GM19238 (cell line): Measurements from ENCODE around the gene HGF.

ENCODE experiments used
- DNase-seq: peaks from one replicate; pipeline ENCODE4 v3.0.0; 2011; ENCODE audit warnings: low spot score; ENCODE audit not compliant: insufficient read length

The HGF gene

DNA sequence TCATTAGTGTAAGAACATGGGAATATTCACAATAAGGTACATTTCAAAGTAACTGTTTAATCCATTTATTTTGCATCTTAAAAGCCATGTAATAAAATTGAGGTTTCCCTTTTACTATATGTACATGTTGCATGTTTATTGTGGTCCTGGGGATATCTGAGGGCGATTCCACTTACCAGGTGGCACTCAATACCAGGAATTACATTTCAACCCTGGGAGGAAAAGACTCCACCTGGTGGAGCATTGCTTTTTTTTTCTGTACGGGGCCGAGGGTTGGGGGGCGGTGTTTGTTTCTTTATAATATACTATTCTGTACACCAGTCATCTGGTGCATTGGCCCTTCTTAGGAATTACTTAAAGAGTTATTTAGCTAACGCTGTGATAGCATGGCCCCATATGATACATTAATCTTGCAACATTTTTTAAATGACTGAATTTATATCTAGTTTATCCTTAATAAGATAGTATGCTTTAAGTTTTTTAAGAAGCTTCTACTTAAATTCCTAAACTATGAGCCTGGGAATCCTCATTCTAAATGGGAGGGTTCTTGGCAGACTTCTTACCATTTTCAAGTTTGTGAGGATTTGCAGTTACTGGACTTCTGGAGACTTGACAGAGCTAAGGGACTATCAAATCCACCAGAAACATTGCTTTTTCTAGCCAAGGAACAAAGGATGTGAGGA is 7.2 kb upstream of the HGF start:
- DNase-seq, result no peak

DNA sequence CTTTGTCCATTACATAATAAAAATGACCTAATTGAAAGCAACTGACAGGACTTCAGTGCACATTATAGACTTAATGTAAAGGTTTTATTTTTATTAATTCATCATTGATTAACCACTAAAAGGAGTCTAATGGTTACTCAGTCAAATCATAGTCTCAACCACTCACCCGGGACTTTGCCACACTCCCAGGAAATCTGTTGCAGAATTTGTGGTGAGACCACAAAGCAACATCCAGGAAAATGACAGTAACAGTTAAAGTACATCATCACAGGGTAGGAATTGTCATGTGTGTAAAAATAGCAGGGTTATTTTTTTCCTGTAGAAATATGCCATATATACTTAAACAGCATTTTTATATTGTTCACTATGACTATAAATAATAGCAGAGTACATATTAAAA is 6.3 kb upstream of the HGF start:
- DNase-seq, result no peak

DNA sequence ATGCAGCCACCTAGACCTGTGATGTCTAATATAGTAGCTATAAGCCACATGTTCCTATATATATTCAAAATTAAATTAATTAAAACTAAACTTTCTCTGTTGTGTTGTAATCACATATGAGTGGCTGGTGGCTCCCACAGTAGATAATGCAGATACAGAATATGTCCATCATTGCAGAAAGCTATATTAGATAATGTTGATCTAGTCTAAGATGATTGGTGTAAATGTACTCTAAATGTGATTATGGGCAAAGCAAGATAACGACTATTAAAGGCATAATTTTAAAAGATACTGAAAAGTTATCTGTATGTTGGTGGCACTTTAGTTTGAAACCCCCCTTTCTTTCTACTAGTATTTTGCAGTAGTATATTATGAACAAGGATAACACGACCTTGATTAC is 5.7 kb upstream of the HGF start:
- DNase-seq, result no peak

DNA sequence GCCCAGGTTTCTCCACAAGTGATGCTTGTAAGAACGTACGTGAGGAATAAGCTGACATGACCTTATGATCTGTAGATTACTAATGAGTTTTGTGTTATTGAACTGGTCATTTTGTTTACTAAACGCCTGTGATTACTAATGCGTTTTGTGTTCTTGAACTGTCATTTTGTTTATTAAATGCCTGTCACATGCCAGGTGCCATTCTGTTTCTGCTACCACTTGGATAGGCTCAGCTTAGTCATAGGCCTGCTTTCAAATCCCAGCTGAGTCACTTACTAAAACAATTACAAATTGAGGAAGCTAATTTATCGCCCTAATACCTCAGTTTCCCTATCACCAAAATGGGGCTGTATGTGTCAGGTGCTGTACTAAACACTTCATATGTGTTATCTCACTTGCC is 4.7 kb upstream of the HGF start:
- DNase-seq, result no peak

DNA sequence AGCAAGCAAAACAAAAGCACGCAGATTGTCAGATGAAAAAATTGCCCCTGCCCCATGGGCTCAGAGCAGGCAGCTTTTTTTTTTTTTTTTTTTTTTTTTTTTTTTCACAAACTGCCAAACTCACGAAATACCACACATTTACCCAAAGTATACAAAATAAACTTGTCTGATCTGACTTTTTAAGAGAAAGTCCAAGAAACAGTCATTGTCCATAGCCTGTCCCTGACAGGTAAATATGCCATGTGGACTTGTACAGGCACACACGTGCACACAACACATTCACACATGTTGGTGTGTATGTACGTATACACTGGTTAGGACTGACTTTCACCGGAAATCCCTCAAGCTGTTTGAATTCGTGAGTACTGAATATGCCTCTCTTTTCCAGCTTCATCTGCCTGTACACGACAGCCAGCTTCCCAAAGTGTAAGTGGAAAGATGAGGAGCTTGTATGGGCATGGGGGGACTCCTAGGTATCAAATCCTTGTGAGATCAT is 929 bp upstream of the HGF start:
- no peak for DNase-seq

DNA sequence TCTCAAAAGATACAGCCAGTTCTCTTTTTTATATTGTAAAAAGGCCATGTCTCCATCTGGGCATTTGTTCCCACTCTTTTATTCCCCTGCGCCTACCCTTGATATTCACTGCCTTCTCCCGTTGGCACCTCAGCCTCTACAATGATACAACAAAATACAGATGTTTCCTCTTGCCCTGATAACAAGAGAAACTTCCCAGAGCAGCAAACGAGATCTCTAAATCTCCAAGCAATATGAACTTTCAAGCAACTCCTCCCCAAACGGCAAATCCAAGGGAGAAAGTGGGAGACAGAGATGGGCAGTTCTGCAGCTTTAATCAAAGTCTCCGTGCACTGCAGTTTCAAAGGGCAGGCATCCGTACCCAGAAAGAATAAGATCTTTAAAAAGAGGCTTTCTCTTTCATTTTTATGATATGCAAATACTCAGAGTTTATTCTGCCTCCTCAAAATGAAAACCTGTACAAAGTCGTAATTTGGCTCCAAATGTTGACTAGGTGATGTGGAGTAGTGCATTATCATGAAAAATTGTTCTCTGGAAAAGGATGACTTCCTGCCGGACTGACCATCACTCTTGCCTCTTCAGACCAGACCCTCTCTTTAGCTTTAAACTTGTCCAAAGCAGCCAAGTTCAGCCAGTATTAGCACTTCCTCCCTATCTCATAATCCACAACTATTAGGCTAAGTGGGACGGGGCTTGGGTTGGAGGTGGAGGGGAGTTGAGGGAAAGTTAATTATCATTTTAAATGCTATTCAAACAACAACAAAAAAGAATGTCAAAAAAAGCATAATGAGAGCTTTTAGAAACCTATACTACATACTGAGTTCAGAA is 682 bp downstream of the HGF start:
- no peak for DNase-seq

DNA sequence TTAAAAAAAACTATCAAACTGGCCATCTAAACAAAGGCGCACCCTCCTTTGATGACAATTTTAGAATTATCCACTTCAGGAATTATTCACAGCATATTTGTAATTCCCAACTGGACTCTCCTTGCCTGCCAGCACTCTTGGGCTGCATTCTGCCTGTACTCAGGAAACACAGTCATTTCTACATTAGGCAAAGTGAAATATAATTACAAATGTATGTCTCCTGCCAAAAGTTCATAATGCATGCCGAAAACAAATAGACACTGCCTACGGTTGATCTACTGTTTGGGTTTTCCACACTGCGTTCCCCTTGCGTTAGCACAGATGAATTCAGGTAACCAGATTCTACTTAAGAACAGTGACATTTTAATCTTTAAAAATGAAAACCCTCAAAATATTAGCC is 1.9 kb downstream of the HGF start:
- no peak for DNase-seq

DNA sequence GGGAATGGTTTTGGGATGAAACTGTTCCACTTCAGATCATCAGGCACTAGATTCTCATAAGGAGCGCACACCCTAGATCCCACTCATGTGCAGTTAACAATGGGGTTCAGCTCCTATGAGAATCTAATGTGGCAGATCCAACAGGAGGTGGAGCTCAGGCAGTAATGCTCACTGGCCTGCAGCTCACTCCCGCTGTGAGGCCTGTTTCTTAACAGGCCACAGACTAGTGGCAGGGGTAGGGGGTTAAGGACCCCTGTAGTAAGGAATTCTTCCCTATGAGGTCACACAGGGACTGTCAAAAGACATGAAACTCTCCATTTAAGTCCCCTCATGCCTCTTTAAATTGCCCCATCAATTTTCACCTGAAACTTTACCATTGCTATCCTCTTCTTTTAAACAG is 8.0 kb downstream of the HGF start:
- no peak for DNase-seq

DNA sequence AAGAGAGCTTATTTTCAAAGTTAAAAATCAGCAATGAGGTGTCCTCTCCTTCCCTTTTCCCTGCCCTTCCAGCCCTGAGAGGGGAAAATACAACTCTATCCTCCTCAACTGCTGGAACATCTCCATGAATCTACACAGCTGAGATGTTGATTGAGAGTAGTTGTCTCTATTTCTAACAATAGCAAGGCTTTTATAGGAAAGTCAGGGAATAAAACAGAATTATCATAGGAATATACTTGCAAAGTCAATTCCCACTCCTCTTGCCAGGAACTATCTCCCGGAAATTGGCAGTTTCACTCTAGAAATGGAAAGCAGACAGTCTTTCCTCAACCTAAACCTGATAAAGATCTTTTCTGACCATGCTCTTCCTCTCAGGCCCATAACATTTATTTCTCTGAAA is 8.8 kb downstream of the HGF start:
- no peak for DNase-seq

DNA sequence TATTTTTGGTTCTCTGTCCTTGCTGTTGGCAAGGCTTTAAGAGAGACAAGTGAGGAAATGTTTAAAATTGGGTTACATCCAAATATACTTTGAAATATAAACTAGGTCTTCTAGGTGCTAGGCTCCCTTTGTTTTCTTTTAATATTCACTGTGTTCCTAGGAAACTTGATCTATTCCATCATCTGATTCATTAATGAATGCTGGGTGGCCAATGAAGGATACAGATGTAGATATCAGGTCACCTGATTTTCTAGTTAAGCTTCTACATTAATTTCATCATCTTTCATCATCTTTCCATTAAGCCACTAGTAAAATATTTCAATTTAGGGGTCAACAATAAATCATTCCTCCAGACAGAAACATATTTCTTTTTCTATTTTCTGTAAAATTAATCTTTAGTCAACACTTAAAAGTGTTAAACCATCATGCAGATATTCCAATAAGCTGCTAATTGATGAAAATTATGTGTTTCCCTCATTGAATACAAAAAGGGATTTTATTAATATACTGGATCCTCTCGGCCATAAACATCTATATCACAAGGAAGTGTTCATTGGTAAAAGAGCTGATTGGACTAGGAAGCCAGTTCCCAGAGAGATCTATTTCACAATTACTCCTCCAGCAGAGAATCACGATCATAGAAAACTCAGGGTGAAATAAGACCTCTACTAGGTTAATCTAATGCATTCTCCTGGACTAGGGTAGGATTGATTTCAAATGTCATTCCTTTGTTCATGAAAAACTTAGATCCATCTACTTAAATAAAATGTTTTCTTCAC is 14.7 kb downstream of the HGF start:
- DNase-seq, result no peak

DNA sequence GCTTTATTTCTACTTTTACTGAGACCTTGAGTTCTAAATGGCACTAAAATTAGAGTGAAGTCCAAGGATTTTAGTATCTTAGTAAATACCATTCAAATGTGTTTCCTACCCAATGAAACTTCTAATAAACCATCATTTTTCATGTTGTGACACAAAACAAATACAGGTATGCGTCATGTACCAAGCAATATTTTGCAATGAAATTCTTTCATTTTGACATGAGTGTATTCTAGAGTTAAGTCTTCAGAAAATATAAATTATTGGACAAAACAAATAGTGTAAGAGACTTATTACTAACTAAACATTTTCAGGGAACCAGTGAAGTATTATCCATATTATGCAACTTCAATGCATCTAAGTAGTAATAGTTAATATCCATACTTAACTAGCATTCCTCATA is 16.5 kb downstream of the HGF start:
- DNase-seq, result no peak

DNA sequence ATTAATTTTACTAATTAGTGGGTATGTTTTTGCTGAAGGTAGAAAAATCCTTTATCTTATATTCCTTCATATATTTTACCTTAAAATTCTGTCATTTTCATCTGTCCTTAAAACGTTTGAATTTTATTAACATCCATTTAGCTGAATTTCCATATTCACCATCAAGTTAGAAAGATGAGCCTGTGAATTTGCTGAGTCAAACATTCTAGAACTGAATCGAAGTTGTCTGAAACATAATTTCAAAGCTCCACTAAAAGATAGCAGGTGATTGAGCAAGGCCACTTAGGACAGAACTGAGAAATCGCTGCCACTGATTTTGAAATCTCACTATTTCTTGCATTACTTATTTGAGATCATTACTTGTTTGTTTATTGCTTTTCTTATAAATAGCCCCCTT is 17.5 kb downstream of the HGF start:
- no peak for DNase-seq

DNA sequence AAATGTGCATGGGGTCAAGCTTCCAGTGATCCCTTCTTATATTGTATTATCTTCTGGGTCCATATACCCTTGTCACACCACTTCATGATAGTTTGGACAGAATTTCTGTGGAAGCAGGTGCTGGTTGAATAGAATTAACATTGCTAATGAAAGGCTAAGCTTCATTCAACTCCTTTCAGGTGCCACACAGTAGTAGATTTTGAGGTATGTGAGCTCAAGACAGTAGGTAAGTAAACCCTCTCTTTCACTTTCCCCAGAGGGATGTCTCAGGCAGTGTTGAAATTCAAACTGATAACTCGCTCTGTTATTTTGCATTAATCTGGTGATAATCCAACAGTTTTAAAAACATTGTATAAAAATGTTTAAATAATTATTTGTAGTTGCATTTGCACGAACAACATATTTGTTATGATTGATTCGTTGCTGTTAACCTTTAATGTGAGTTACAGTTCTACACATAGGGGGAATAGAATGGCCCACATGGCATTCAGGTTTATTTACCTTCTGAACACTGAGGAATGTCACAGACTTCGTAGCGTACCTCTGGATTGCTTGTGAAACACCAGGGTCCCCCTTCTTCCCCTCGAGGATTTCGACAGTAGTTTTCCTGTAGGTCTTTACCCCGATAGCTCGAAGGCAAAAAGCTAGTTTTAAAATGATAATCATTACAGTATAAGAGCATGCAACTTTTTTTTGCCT is 18.1 kb downstream of the HGF start:
- DNase-seq, result no peak

DNA sequence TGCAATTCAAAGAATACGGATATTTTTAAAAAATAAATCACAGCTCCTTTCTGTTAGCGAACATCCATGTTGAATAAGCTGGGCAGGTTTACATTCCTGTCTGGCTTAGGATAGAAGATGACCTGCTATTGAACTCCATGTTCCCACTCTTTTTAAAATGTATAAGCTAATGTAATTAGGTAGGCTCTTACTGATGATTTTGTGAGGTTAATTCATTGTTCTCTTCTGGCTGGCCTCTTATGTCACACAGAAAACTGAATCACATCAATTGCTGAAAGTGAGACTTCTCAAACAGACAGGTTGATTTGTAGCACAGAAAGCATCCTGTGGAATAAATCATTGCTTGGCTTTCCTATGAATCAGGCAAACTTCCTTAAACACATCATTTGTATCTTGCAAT is 24.2 kb downstream of the HGF start:
- no peak for DNase-seq

DNA sequence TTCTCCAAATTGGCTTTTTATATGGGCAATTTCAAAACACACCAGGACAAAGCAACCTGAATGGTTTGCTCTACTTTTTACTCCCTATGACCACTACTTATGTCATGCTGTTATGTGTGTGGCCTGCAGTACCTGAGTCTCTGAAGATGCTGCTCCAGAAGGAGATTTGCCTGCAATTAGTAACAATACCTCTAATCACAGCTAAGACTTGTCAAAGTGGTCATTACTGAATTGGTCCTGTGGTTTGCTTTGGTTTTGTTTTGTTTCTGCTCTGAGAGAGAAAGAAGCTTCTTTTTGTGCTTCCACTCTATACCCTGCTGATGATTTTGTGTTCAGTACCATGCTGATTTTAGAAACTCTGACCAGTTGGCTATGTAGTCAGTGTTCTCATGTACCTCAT is 25.5 kb downstream of the HGF start:
- DNase-seq, result no peak

DNA sequence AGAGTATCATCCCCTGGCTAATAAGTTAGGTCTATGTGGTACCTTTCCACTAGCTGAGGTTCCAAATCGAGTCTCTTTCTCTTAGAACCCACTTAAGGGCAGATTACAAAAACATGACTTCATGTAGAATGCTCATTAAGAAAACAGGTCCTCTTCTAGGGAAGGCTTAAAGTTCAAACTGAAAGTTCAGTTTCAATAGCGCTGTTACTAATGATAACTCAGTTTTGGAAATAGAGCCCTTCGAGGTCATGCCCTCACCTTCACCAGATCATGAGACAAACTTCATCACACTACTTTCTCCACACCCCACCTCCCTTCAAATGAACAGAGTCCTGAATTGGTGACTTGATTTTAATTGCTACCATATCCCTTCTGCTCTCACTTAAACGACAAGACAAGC is 26.2 kb downstream of the HGF start:
- DNase-seq, result no peak

DNA sequence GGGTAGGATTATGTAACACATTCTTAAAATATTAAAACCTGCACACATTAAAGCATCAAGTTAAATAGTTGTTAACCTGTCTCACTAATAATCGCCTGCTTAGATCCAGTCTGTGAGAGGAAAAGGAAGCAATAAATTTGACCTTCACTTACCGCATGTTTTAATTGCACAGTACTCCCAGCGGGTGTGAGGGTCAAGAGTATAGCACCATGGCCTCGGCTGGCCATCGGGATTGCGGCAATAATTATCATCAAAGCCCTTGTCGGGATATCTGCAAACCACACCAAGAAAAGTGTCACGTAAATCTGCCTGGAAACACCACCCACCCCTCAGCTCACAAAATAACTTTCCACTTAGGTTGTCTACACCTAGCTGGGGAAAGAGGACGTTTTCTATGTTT is 26.6 kb downstream of the HGF start:
- DNase-seq, result no peak

DNA sequence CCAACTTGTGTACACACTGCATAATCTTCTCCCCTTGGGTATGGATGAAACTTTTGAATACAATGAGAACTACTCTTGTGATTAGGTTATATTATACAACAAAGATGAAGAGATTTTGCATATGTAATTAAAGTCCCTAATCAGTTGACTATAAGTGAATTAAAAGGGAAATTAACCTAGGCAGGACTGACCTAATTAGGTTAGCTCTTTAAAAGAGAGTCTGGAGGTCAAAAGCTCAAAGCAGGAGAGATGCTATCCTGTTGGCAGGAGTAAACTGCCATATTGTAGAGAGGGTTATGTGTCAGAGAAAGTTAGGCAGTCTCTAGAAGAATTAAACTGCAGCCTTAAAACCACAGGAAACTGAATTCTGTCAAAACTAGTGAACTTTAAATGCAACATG is 29.4 kb downstream of the HGF start:
- no peak for DNase-seq

DNA sequence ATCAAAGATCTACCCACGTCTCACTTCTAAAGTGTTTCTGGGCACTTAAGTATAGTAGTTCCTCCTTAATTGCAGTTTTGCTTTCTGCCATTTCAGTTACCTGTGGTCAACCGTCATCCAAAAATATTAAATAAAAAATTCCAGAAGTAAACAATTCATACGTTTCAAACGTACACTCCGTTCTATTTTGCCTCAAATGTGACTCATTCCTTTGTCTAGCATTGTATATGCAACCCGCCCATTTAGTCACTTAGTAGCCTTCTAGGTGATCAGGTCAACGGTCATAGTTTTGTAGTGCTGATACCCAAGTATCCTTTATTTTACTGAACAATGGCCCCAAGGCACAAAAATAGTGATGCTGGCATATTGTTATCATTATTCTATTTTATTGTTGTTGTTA is 33.8 kb downstream of the HGF start:
- no peak for DNase-seq

DNA sequence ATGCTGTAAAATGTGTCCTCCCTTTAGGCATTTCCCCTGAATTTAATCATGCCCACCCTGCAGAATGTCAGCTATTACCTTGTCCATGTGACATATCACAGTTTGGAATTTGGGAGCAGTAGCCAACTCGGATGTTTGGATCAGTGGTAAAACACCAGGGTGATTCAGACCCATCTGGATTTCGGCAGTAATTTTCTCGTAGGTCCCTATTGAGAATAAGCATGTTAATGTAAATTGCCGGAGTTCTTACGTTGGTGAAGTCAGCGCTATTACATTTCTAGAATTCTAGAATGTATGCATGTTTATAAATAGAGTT is 44.1 kb downstream of the HGF start:
- DNase-seq, result no peak

DNA sequence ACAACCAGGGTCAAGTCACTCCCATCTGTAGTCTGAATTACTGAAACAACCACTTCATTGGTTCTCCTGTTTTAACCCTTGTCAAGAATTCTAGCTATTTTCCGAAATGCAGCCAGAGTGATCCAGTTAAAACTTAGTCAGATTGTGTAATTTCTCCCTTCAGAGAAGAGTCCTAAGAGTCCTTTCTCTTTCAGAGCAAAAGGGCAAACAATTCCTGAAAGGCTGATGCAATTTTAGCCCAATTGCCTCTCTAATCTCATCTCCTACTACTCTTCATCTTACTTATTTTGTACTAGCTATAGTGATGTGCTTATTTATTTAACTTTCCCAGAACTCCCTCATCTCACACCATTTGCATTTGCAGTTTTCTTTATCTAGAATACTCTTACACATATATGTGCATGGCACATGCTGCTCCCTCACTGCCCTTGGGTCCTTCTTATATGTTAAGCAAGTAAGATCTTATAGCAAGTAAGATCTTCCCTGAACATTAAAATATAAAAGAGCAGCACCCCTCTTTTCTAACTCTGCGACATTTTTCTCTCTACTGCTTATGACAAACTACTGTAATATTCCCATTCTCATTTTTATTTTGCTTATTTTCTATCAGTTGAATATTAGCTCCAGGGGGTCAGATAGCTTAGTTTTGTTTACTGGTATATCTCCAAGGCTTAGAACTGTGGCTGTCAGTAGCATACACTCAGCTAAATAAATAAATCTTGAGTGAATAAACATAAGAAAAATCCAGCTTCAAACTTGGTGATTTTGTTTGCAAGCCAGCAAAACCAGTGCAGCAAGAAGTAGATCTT is 44.6 kb downstream of the HGF start:
- DNase-seq, result no peak
